Fibroblast of peridontal ligament (primary cell): ENCODE results near the gene TERT.
A peak's percentile ranks its signal among the peaks of the same experiment; 100 is the strongest.

ENCODE experiments used
- DNase-seq: peaks from one replicate; pipeline ENCODE4 v3.0.0-alpha.2; 2010; ENCODE audit errors: extremely low read depth

TERT gene

DNA sequence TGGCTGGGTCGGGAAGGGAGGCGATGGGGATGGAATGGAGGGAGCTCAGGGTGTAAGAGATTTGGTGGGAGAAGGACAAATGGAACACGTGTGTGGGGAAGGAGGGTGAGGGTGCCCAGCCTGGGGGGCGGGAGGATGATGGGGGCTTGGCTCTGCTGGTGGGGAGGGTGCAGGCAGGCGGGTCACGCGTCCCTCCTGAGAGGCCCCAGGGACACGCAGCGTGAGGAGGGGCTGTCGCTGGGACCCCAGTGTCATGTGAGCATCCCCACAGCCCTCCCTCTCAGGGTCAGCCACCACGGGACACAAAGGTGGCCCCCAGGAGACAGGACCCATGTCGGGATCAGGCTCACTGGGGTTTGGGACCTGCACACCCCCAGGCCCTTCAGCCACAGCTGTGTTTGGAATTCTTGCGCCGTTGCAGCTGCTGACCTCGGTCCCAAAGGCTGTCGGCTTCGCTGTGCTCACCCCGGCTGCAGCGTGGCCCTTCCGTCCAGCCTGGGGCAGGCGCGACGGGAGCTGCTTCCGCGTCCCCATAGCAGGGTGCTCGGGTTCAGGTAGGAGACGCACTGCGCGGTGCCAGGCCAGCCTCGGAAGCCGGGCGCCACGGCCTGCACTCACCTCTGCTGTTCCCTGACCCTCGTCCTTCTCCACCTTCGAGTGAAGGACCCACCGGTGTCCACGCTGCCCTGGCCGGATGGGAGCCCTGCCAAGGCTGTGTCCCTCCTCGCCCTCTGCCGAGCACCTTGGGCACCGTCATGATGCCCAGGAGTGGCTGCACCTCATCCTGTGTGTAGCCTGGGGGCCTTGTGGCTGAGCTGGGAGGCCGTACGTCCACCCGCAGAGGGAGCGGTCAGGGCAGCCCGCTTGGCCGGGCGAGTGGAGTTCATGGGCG lies 88.1 kb downstream of the TERT start:
- DNase-seq = no peak

DNA sequence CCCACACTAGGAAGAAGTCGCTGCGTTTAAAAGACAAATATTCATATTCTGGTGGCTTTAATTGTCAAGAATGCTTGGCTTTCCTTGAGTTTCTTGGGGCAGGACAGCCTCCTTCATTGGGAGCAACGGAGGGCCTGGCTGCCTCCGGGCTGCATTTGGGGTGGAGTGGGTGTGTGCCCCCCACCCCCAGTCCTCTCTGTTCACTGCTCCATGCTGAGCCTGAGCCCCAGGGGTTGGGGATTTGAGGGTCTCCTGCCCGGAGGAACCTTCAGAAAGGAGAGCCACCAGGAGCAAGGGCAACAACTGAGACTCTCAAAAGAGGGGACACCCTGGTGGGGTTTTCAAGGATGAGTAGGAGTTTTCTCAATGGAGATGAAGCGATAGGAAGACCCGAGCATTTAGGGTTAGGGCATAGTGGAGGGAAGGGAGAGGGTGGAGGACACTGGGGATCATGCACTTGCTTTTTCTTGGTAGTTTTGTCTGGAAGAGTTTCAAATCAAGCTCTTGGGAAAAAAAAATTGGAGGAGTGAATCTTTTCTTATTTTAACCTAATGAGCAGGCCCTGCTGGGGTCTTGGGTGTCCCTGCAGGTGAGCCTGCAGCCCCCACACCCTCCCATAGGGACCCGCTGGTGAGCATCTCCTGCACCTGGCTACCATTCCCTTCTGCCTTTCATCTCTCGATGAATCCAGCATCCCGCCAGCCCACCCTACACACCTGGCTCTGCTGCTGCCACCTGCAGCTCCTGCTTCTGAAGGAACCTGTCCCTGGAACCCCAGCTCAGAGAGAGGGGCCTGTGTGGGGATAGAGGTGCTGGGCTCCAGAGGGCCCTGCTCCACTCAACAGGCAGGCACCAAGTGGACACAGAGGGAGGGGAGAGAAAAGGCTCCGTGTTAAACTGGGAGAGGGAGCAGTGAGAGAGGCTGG lies 89.3 kb downstream of the TERT start:
- no peak for DNase-seq

DNA sequence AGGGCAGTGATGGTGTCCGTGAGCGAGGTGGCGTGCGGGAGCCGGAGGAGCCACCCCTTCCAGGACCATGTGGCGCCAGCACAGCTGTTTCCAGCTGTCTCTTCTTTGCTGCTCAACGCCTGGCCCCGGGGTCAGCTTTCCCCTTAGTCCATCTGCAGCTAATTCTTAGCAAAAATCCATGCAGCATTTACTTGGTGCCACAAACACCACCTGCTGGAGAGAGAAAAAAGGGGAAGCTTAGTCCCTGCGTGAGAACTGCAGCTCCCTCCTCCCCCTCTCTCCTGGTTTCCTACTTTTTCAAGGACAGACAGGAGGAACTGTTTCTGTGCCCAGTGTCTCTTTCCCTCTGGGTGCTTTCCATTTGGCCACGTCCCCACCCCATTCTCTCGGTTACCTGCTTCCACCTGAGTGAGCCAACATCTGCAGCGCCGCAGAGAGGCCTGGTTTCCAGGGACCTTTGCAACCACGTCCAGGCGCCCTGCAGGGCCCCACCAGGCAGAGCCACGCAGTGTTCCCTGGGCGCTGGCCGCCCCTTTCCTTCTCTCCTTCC lies 90.1 kb downstream of the TERT start:
- peak; percentile 10 for DNase-seq

DNA sequence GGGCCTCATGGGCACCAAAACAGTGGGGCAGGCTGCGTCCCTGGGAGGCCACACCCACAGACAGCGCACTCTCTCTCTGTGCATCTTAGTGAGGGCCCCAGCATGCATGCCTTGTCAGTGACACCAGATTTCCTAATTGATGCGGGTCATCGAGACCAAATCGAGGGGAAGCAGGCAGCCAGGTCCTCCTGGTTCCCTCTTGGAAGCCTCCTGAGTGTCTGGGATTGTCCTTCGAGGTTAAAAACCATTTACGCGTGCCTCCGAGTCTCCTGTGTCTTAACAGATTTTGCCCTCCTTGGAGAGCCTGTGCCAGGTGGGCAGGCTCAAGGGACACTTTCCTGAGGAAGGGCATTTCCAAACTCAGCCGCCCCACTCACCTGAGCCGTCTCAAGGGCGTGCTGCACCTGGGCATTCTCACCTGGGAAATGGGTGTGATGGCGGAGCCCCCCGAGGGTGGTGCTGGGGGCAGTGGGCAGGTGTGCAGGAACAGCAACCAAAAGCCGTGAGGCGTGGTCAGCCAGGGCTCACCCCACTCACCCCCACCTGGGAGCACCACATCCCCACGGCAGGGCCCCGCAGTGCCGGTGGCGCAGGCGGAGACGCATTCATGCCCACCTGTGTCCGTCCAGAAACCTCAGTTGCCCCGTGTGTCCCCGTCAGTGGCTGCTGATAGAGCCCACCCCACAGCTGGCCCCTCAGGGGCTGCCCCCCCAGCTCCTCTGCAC lies 90.7 kb downstream of the TERT start:
- DNase-seq = no peak

DNA sequence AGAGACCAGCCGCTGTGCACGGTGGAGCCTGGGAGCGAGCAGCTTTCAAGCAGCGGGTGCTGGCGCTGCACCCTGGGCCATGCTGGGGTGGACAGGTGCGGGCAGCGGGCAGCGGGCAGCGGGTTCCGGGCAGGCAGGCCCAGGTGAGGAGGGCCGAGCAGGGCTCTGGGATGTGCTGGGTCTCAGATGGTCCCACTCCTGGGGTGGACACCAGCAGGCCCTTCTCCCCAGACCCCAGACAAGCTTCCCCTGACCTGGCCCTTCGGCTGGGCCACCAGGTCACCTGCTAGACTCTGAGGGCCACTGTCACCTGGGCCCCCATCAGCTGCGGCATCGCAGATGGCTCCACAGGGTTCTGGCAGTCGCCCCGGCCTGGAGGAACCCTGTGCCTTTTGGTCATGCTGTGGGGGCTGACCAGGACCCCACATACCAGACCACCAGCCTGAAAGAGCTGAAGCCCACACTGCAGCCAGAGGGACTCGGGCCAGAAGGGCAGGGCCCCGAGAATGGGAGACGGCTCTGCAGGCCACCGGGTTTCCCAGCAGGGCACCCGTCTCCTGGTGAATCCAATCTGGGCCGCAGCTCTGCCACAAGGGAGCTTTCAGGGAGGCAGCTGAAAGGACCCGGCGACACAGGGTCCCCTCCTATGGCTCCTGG lies 91.4 kb downstream of the TERT start:
- DNase-seq = no peak
